ENCODE data around the gene LONP2. TPM values are rescaled to one million over a fixed set of nuclear protein-coding genes. Genes with fewer than 3 reads are reported as not detected.

Gene LONP2
- total RNA-seq, 2 experiments from 2014 or later: 77.2 to 81.0 TPM

GRCh38 chr16:48383877-48384519, 139.9 kb downstream of the LONP2 start:
- ATAC-seq (ENCODE audit: poor library complexity) (no peak), DNase-seq (peak in 2 of 14 experiments; percentile 17 to 20)
- ChIA-PET POLR2A (interaction anchor here (0.6 to 4.4 kb wide), 8 partner anchors 11 to 1241 kb away, joined by 3 to 118 read pairs (median 4); partner anchors contain the start of genes N4BP1 and NETO2), CTCF (interaction anchor here (0.9 to 3.0 kb wide), 4 partner anchors 24 to 246 kb away, joined by 3 to 15 read pairs (median 4); no protein-coding TSS in a partner anchor)
- Histone ChIP-seq H3K27ac (ENCODE audit: low read depth in 1 of 2, low read length in 2 of 2) (no peak overlapping the region), H3K27me3 (ENCODE audit: control insufficient read depth in 1 of 2, insufficient read depth in 2 of 2, low read length in 2 of 2) (no peaks in the 10 kb centered on the region), H3K9me3 (ENCODE audit: control insufficient read depth in 1 of 2, insufficient read depth in 1 of 2, low read length in 2 of 2) (no peaks in the 10 kb centered on the region), H3K36me3 (ENCODE audit: insufficient read depth, low read length) (no peaks in the 10 kb centered on the region), H3K4me1 (ENCODE audit: insufficient read depth, low read length) (peaks cover 12% of the 10 kb centered on the region), H3K4me3 (ENCODE audit: low read length) (peak overlapping the region; percentile 69)
- no peak for TF ChIP-seq CTCF (IDR thresholded peaks at IDR 0.05)
- peaks cover 40% of the 10 kb centered on the region for H3K4me1 Mint-ChIP-seq (ENCODE audit: low read depth)
- no peaks in the 10 kb centered on the region for H3K27me3 Mint-ChIP-seq
- H3K27ac Mint-ChIP-seq: peak overlapping the region; percentile 92
- H3K36me3 Mint-ChIP-seq (ENCODE audit: low read depth): peaks cover 7% of the 10 kb centered on the region
- intact Hi-C loops (cut with DNase I, micrococcal nuclease): loop anchor here (2.0 to 10.0 kb wide), 4 partner anchors 17 to 1242 kb away; partner anchors contain the start of genes ITFG1 (in 1 of the 2), N4BP1 (in 1 of the 2), NETO2 (in 1 of the 2) and PHKB (in 1 of the 2)
- H3K9me3 Mint-ChIP-seq: no peaks in the 10 kb centered on the region
- H3K4me3 Mint-ChIP-seq: peak overlapping the region; percentile 98

- POLR2A ChIA-PET: interaction anchor here (0.7 to 4.4 kb wide), 17 partner anchors 8 to 1243 kb away, joined by 3 to 118 read pairs (median 4); partner anchors contain the start of genes ITFG1, N4BP1, NETO2 and PHKB
- Mint-ChIP-seq H3K36me3 (ENCODE audit: low read depth) (peaks cover 7% of the 10 kb centered on the region), H3K27ac (peak overlapping the region; percentile 92), H3K4me1 (ENCODE audit: low read depth) (peaks cover 34% of the 10 kb centered on the region), H3K9me3 (no peaks in the 10 kb centered on the region), H3K27me3 (no peaks in the 10 kb centered on the region), H3K4me3 (peak overlapping the region; percentile 98)
- CTCF ChIA-PET: interaction anchor here (0.9 to 3.0 kb wide), 5 partner anchors 18 to 239 kb away, joined by 3 to 15 read pairs (median 3); no protein-coding TSS in a partner anchor
- intact Hi-C loops (cut with DNase I, micrococcal nuclease): loop anchor here (2.0 to 10.0 kb wide), 8 partner anchors 18 to 1552 kb away; partner anchors contain the start of genes N4BP1 (in 2 of the 2), C16orf87 (in 1 of the 2), DNAJA2 (in 1 of the 2) and ITFG1 (in 1 of the 2)
- Histone ChIP-seq H3K27me3 (ENCODE audit: control insufficient read depth in 1 of 2, insufficient read depth in 2 of 2, low read length in 2 of 2) (no peaks in the 10 kb centered on the region), H3K36me3 (ENCODE audit: insufficient read depth, low read length) (no peaks in the 10 kb centered on the region), H3K27ac (ENCODE audit: low read depth in 1 of 2, low read length in 2 of 2) (peak overlapping the region in 1 of 2 donors; percentile 29), H3K9me3 (ENCODE audit: control insufficient read depth in 1 of 2, insufficient read depth in 1 of 2, low read length in 2 of 2) (no peaks in the 10 kb centered on the region), H3K4me1 (ENCODE audit: insufficient read depth, low read length) (peaks cover 12% of the 10 kb centered on the region), H3K4me3 (ENCODE audit: low read length) (peak overlapping the region; percentile 69)
- no peak for TF ChIP-seq CTCF (IDR thresholded peaks at IDR 0.05)
- ATAC-seq (ENCODE audit: poor library complexity) (peak; percentile 48), DNase-seq (peak in 9 of 14 experiments; percentile 8 to 66 (median 21))
Measured at GRCh38 chr16:48384520-48385252, 140.6 kb downstream of the LONP2 start.
